Measurements from ENCODE around the gene CTIF. TPM values are rescaled to one million over a fixed set of nuclear protein-coding genes. Genes with fewer than 3 reads are reported as not detected.

CTIF gene
- total RNA-seq, 5 donors from 2014 or later (not counting 1 experiment from before 2014, with no cell fraction given): 3.2 to 6.7 (median 4.7) TPM

- Mint-ChIP-seq H3K4me3 (no peak overlapping the region), H3K9me3 (peaks cover 0 to 3% (median 0%) of the 10 kb centered on the region in 3 donors), H3K4me1 (peaks cover 0 to 8% (median 5%) of the 10 kb centered on the region in 3 donors), H3K36me3 (no peaks in the 10 kb centered on the region), H3K27me3 (no peaks in the 10 kb centered on the region), H3K27ac (no peak overlapping the region)
- ChIA-PET CTCF (no interaction called here), POLR2A (no interaction called here)
- DNase-seq: no peak
- no peak overlapping the region for H3K27ac ChIP-seq (ENCODE audit: low read length)
- H3K9me3 ChIP-seq: no peaks in the 10 kb centered on the region
- ATAC-seq (replicated peaks in 1 of 4): no peak
- no peaks in the 10 kb centered on the region for H3K4me1 ChIP-seq (ENCODE audit: control insufficient read depth in 1 of 2, extremely low read depth in 1 of 2, insufficient read depth in 2 of 2, low read length in 2 of 2)
- no peak overlapping the region for H3K4me3 ChIP-seq (ENCODE audit: control insufficient read depth in 1 of 2, extremely low read depth in 1 of 2, low read length in 1 of 2)
- 90% methylated on average over 11 of the region's 11 CpGs for WGBS (ENCODE audit: insufficient coverage)
- peaks cover 0 to 5% of the 10 kb centered on the region in 2 experiments for H3K27me3 ChIP-seq (replicated peaks in 1 of 2; ENCODE audit: control insufficient read depth in 2 of 2, extremely low read depth in 1 of 2, insufficient read depth in 2 of 2, low read length in 1 of 2)
- no peaks in the 10 kb centered on the region for H3K36me3 ChIP-seq (ENCODE audit: control insufficient read depth in 2 of 2, extremely low read depth in 1 of 2, insufficient read depth in 1 of 2, low read length in 1 of 2)
These were observed 166.7 kb downstream of the CTIF start for GRCh38 chr18:48705531-48705930.

- 33% methylated on average over 1 of the region's 5 CpGs for WGBS (ENCODE audit: insufficient coverage)
- peaks cover 0 to 7% (median 5%) of the 10 kb centered on the region in 3 donors for H3K4me1 Mint-ChIP-seq
These were observed 167.9 kb downstream of the CTIF start for GRCh38 chr18:48706731-48707130.

GRCh38 chr18:48707636-48708296 is 168.9 kb downstream of the CTIF start:
- no peak for DNase-seq
- no peak for ATAC-seq (replicated peaks in 1 of 4)

More at GRCh38 chr18:48706731-48707130, 167.9 kb downstream of the CTIF start:
- Mint-ChIP-seq H3K27ac (no peak overlapping the region), H3K4me3 (no peak overlapping the region), H3K9me3 (peaks cover 0 to 3% (median 0%) of the 10 kb centered on the region in 3 donors), H3K36me3 (no peaks in the 10 kb centered on the region), H3K27me3 (no peaks in the 10 kb centered on the region)
- POLR2A ChIA-PET: no interaction called here
- H3K27ac ChIP-seq (ENCODE audit: low read length): no peak overlapping the region
- ATAC-seq (replicated peaks in 1 of 4): no peak
- H3K27me3 ChIP-seq (replicated peaks in 1 of 2; ENCODE audit: control insufficient read depth in 2 of 2, extremely low read depth in 1 of 2, insufficient read depth in 2 of 2, low read length in 1 of 2): peaks cover 0 to 5% of the 10 kb centered on the region in 2 experiments
- H3K4me3 ChIP-seq (ENCODE audit: control insufficient read depth in 1 of 2, extremely low read depth in 1 of 2, low read length in 1 of 2): no peak overlapping the region
- no peaks in the 10 kb centered on the region for H3K4me1 ChIP-seq (ENCODE audit: control insufficient read depth in 1 of 2, extremely low read depth in 1 of 2, insufficient read depth in 2 of 2, low read length in 2 of 2)
- CTCF ChIA-PET: no interaction called here
- H3K36me3 ChIP-seq (ENCODE audit: control insufficient read depth in 2 of 2, extremely low read depth in 1 of 2, insufficient read depth in 1 of 2, low read length in 1 of 2): no peaks in the 10 kb centered on the region
- DNase-seq: no peak
- no peaks in the 10 kb centered on the region for H3K9me3 ChIP-seq

GRCh38 chr18:48708807-48709206 is 170.0 kb downstream of the CTIF start:
- Histone ChIP-seq H3K27me3 (replicated peaks in 1 of 2; ENCODE audit: control insufficient read depth in 2 of 2, extremely low read depth in 1 of 2, insufficient read depth in 2 of 2, low read length in 1 of 2) (peaks cover 0 to 5% of the 10 kb centered on the region in 2 experiments), H3K4me3 (ENCODE audit: control insufficient read depth in 1 of 2, extremely low read depth in 1 of 2, low read length in 1 of 2) (no peak overlapping the region), H3K36me3 (ENCODE audit: control insufficient read depth in 2 of 2, extremely low read depth in 1 of 2, insufficient read depth in 1 of 2, low read length in 1 of 2) (no peaks in the 10 kb centered on the region), H3K27ac (ENCODE audit: low read length) (no peak overlapping the region), H3K9me3 (no peaks in the 10 kb centered on the region), H3K4me1 (ENCODE audit: control insufficient read depth in 1 of 2, extremely low read depth in 1 of 2, insufficient read depth in 2 of 2, low read length in 2 of 2) (no peaks in the 10 kb centered on the region)
- no peak overlapping the region for H3K4me3 Mint-ChIP-seq
- no peak overlapping the region for H3K27ac Mint-ChIP-seq
- no peak for DNase-seq
- no peaks in the 10 kb centered on the region for H3K36me3 Mint-ChIP-seq
- H3K27me3 Mint-ChIP-seq: no peaks in the 10 kb centered on the region
- peaks cover 0 to 3% (median 0%) of the 10 kb centered on the region in 3 donors for H3K9me3 Mint-ChIP-seq
- ChIA-PET CTCF (interaction anchor here in 1 of 2 donors (0.8 kb wide), 1 partner anchor 20 kb away, joined by 3 read pairs; no protein-coding TSS in a partner anchor), POLR2A (no interaction called here)
- no peak for ATAC-seq (replicated peaks in 1 of 4)
- H3K4me1 Mint-ChIP-seq: no peaks in the 10 kb centered on the region
- no CpG with 5 or more reads among the region's 3 CpGs for whole genome bisulfite sequencing (ENCODE audit: insufficient coverage)

More at GRCh38 chr18:48707636-48708296, 168.9 kb downstream of the CTIF start:
- POLR2A ChIA-PET: no interaction called here
- H3K4me3 Mint-ChIP-seq: no peak overlapping the region
- H3K4me1 Mint-ChIP-seq: peaks cover 0 to 4% (median 3%) of the 10 kb centered on the region in 3 donors
- CTCF ChIA-PET: no interaction called here
- no peak overlapping the region for H3K27ac Mint-ChIP-seq
- no peaks in the 10 kb centered on the region for H3K36me3 ChIP-seq (ENCODE audit: control insufficient read depth in 2 of 2, extremely low read depth in 1 of 2, insufficient read depth in 1 of 2, low read length in 1 of 2)
- H3K4me1 ChIP-seq (ENCODE audit: control insufficient read depth in 1 of 2, extremely low read depth in 1 of 2, insufficient read depth in 2 of 2, low read length in 2 of 2): no peaks in the 10 kb centered on the region
- no peaks in the 10 kb centered on the region for H3K27me3 Mint-ChIP-seq
- no peaks in the 10 kb centered on the region for H3K9me3 ChIP-seq
- H3K27ac ChIP-seq (ENCODE audit: low read length): no peak overlapping the region
- no peak overlapping the region for H3K4me3 ChIP-seq (ENCODE audit: control insufficient read depth in 1 of 2, extremely low read depth in 1 of 2, low read length in 1 of 2)
- no peaks in the 10 kb centered on the region for H3K36me3 Mint-ChIP-seq
- WGBS (ENCODE audit: insufficient coverage): 78% methylated on average over 4 of the region's 7 CpGs
- H3K9me3 Mint-ChIP-seq: peaks cover 0 to 3% (median 0%) of the 10 kb centered on the region in 3 donors
- peaks cover 0 to 5% of the 10 kb centered on the region in 2 experiments for H3K27me3 ChIP-seq (replicated peaks in 1 of 2; ENCODE audit: control insufficient read depth in 2 of 2, extremely low read depth in 1 of 2, insufficient read depth in 2 of 2, low read length in 1 of 2)

- ChIA-PET CTCF (no interaction called here), POLR2A (no interaction called here)
These were observed 170.7 kb downstream of the CTIF start for GRCh38 chr18:48709371-48710062.

GRCh38 chr18:48711651-48712486 is 173.0 kb downstream of the CTIF start:
- POLR2A ChIA-PET: no interaction called here
- H3K27me3 ChIP-seq (replicated peaks in 1 of 2; ENCODE audit: control insufficient read depth in 2 of 2, extremely low read depth in 1 of 2, insufficient read depth in 2 of 2, low read length in 1 of 2): peaks cover 0 to 13% of the 10 kb centered on the region in 2 experiments
- no peak for ATAC-seq (replicated peaks in 1 of 4)
- H3K4me3 ChIP-seq (ENCODE audit: control insufficient read depth in 1 of 2, extremely low read depth in 1 of 2, low read length in 1 of 2): no peak overlapping the region
- peaks cover 0 to 3% (median 0%) of the 10 kb centered on the region in 3 donors for H3K9me3 Mint-ChIP-seq
- no peak overlapping the region for H3K27ac Mint-ChIP-seq
- no peaks in the 10 kb centered on the region for H3K4me1 ChIP-seq (ENCODE audit: control insufficient read depth in 1 of 2, extremely low read depth in 1 of 2, insufficient read depth in 2 of 2, low read length in 2 of 2)
- no peaks in the 10 kb centered on the region for H3K36me3 Mint-ChIP-seq
- H3K27me3 Mint-ChIP-seq: no peaks in the 10 kb centered on the region
- WGBS (ENCODE audit: insufficient coverage): 73% methylated on average over 6 of the region's 15 CpGs
- peak in 12 of 35 experiments; percentile 2 to 42 (median 5) for DNase-seq
- no peaks in the 10 kb centered on the region for H3K4me1 Mint-ChIP-seq
- no peak overlapping the region for H3K27ac ChIP-seq (ENCODE audit: low read length)
- H3K4me3 Mint-ChIP-seq: no peak overlapping the region
- CTCF ChIA-PET: interaction anchor here in 1 of 2 donors (0.9 to 1.7 kb wide), 2 partner anchors 320 to 732 kb away, joined by 3 read pairs; no protein-coding TSS in a partner anchor
- no peaks in the 10 kb centered on the region for H3K36me3 ChIP-seq (ENCODE audit: control insufficient read depth in 2 of 2, extremely low read depth in 1 of 2, insufficient read depth in 1 of 2, low read length in 1 of 2)
- no peaks in the 10 kb centered on the region for H3K9me3 ChIP-seq

More at GRCh38 chr18:48709371-48710062, 170.7 kb downstream of the CTIF start:
- no peak overlapping the region for H3K27ac ChIP-seq (ENCODE audit: low read length)
- no peaks in the 10 kb centered on the region for H3K4me1 Mint-ChIP-seq
- no peaks in the 10 kb centered on the region for H3K9me3 ChIP-seq
- peaks cover 0 to 3% (median 0%) of the 10 kb centered on the region in 3 donors for H3K9me3 Mint-ChIP-seq
- H3K36me3 Mint-ChIP-seq: no peaks in the 10 kb centered on the region
- no peak for ATAC-seq (replicated peaks in 1 of 4)
- no peak overlapping the region for H3K4me3 ChIP-seq (ENCODE audit: control insufficient read depth in 1 of 2, extremely low read depth in 1 of 2, low read length in 1 of 2)
- H3K4me3 Mint-ChIP-seq: no peak overlapping the region
- no peaks in the 10 kb centered on the region for H3K4me1 ChIP-seq (ENCODE audit: control insufficient read depth in 1 of 2, extremely low read depth in 1 of 2, insufficient read depth in 2 of 2, low read length in 2 of 2)
- no peaks in the 10 kb centered on the region for H3K27me3 Mint-ChIP-seq
- H3K27me3 ChIP-seq (replicated peaks in 1 of 2; ENCODE audit: control insufficient read depth in 2 of 2, extremely low read depth in 1 of 2, insufficient read depth in 2 of 2, low read length in 1 of 2): peaks cover 0 to 5% of the 10 kb centered on the region in 2 experiments
- WGBS (ENCODE audit: insufficient coverage): 86% methylated on average over 8 of the region's 12 CpGs
- no peaks in the 10 kb centered on the region for H3K36me3 ChIP-seq (ENCODE audit: control insufficient read depth in 2 of 2, extremely low read depth in 1 of 2, insufficient read depth in 1 of 2, low read length in 1 of 2)
- no peak for DNase-seq
- no peak overlapping the region for H3K27ac Mint-ChIP-seq

All from T-cell (primary cell).